Forelimb muscle (tissue), 1 donor: ENCODE measurements around the gene VGLL4. TPM values are rescaled to one million over a fixed set of nuclear protein-coding genes. Genes with fewer than 3 reads are reported as not detected.

Source experiments
- DNase-seq: peaks from one replicate; pipeline ENCODE4 v3.0.0-alpha.2; 2013; ENCODE audit warnings: low read depth
- polyA plus RNA-seq: library from polyadenylated mRNA; unstranded; fragments of 120-200 nt; gene quantifications from one replicate; pipeline ENCODE4 v1.2.1, GENCODE V29; 2013; ENCODE audit not compliant: insufficient read length

The VGLL4 gene
- polyA plus RNA-seq, 1 donor: 40.3 TPM

GRCh38 chr3:11629716-11630115, 14.0 kb downstream of the VGLL4 start:
- no peak for DNase-seq

DNA sequence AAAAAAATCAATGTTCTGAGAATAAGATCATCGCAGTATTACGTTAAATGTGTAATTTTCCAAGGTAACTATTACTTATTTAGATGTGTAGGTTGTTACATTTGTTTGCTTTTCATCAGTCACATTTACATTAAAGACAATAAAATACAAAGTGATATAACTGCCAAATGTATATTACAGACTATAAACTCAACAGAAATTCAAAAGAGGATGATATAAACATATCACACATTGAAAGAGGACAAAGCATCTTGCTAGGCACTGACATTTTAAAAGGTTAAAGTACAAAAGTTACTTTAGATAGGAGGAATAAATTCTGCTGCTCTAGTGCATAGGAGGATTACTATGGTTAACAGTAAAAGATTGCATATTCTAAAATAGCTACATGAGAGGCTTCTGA, 16.1 kb downstream of the VGLL4 start:
- DNase-seq: no peak

DNA sequence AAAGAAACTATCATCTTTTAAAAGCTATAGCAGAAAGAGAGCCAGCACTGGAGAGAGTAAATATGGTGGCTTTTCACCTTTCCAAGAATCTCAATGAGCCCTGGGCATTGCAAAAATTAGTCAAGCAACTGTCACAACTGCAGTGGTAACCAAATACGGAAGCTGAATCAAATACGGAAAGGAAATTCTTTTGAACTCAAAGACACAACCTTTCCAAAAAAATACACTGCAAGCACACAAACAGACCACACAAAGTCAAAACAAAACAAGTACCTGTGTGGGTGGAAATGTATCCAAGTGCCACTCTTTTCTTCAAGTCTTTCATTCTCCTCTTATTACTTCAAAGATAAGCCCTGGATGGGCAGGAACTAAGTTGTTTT, 17.6 kb downstream of the VGLL4 start:
- no peak for DNase-seq

GRCh38 chr3:11625376-11626083, 18.2 kb downstream of the VGLL4 start:
- DNase-seq: no peak

- DNase-seq: no peak
Measured at GRCh38 chr3:11624704-11625375, 18.9 kb downstream of the VGLL4 start.

GRCh38 chr3:11624161-11624560, 19.6 kb downstream of the VGLL4 start:
- no peak for DNase-seq

DNA sequence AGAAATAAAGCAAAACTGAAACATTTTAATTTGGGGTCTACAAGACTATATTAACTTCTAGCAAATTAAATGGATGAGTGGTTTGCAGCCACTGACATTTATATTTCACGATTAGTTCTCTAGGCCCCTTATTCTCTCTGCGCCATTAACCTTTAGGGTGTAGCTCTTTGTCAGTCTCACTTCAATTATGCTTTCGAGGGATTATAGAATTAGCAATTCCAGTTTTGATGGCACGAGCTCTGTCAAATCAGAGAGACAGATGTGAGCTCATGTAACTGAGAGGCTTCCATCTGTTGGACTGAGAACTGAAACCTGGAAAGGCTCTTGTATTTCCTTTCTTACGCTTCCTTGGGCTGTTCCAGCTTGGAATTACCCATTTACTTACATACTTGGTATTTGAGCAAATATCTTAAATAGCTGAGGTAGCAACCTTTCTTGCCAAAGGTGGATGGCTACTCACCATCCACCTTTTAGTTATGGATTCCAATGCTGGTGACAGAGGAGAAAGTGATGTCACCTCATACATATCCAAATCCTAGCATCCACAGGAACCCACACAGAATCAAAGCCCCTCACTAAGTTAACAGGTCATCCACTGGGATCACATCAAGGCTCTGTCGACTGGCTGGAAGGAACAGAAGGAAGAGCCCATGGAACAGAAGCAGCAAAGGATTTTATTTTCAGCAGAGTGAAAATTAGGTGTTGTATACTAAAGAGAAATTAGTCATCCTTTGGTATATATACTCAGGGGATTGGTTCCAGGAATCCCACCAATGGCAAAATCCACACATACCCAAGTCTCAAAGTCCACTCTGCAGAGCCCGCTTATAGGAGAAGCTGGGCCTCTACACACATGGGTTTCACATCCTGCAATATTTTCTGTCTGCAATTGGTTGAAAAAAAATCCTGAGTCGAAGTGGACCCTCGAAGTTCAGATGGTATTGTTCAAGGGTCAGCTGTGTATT, 20.8 kb downstream of the VGLL4 start:
- DNase-seq: no peak

GRCh38 chr3:11621077-11621476, 22.6 kb downstream of the VGLL4 start:
- DNase-seq: no peak

DNA sequence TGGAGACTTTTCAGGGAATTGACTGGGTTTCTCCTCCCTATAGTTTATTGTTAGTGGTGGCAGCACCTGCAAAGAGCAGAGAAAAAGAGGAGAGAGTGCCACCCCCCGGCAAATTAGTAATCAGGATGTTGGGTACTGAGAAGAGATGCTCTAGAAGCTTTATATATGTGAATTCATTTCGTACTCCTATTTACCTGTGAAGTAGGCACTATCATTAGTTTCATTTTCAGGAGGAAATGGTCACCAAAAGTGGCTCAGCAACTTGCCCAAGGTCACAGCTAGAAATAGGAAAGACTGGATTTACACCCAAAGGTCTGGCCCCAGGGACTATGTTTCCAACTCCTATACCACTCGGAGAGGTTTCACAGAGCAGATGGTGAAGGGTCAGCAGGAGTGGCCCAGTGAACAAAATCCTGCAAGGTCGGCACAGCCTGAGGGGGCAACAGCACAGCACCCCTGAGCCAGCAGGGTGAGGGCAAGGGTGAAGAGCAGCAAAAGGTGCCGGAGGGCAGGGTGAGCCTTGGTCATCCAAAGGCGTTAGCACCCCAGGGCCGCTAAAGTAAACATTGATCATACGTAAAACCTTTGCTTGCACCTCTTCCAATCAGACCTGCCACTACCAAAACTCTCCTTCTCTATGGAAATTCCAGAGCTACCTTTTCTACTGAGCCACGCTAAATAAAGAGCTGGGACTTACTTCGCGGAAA, 23.6 kb downstream of the VGLL4 start:
- no peak for DNase-seq

GRCh38 chr3:11619461-11619860, 24.3 kb downstream of the VGLL4 start:
- no peak for DNase-seq

DNA sequence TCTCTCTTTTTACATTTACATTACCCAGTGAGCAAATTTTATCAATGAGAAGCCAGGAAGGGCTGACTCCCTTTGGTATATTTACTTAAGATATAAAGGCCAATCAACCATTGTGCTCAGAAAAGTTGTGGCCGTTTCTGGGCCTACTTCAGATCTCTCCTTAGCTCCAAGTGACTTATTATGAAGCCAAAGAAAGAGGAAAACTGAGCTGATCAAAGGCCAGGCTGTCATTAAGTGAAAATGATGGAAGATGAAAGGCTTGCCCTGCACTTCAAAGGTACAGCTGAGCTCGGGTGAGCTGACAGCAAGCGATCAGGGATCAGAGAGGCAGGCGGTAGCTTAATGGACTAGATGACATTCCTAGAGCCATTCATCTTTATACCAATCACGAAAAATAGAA, 24.8 kb downstream of the VGLL4 start:
- DNase-seq: no peak

GRCh38 chr3:11616551-11616950, 27.2 kb downstream of the VGLL4 start:
- no peak for DNase-seq

- no peak for DNase-seq
Measured at GRCh38 chr3:11613851-11614487, 29.7 kb downstream of the VGLL4 start.

DNA sequence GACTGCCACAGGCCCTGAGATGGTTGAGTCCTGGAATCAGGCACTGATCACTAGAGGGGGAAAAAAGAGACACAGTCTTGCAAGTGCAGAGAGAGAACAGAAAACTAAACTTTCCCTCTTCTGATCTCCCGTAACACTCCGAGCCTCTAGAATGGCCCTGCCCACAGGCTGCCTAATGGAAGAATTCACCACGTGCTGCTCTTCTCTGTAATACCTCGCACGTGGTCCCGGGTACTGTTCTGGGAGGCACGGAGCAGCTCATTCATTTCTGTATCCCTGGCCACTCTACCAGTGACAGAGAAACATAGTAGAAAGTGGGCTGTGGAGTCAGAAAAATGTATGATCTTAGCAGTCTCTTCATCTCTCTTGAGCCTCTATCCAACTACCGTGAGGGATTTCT, 30.4 kb downstream of the VGLL4 start:
- no peak for DNase-seq

DNA sequence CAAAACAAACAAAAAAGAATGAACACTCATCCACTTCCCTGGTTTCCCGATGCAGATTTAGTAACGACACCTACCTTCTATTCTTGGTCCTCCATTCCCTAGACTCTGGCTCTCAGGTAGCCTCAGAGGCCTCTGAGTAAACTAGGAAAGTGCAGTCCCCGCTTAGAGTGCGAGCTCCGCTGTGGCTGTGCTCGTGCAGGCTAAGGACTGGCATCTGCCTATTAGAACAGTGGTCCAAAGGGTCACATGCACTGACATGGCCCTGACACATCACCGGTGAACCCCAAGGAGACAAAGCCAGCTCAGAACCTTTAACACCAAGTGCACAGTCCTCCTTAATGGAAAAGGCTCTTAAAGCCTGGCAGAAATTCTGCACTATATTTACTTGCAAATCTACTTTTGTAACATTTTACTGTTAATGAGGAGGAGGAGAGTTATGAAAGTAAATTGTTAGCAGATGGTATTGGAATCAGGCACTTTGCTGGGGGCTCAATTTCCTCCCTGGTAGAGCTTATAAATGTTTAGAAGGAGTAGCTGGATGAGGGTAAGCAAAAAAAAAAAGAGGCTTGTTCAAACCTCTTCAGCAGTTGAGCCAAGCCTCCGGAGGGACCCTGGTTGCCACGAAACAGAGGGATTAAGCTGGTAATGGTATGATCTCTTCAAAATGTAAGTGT, 31.1 kb downstream of the VGLL4 start:
- no peak for DNase-seq

GRCh38 chr3:11611341-11611799, 32.3 kb downstream of the VGLL4 start:
- no peak for DNase-seq

- no peak for DNase-seq
Measured at GRCh38 chr3:11610700-11611275, 32.9 kb downstream of the VGLL4 start.

GRCh38 chr3:11610044-11610671, 33.6 kb downstream of the VGLL4 start:
- DNase-seq: no peak

DNA sequence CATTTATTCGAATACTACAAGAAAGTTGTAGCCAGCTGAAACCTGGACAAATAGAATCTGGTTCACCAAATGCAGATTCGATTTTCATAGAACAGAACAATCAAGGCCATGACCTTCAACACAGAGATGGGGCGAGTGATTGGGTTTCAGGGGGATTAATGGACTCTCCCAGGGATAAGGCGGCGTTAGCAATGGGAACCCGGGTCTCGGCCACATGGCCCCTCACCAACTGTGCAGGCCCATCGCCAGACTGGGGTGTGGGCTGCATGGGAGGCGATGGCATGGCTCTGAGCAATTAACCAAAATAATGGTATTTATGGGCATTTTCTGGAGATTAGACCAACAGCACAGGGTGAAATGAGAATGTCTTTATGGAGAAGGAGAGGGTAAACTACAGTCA, 34.2 kb downstream of the VGLL4 start:
- no peak for DNase-seq

- no peak for DNase-seq
Measured at GRCh38 chr3:11607816-11608215, 35.9 kb downstream of the VGLL4 start.
